GM12878 (cell line): ENCODE measurements around the gene SHPK.

Experiments used
- BACH1 ChIP-seq: fragments of 450-650 bp; IDR thresholded peaks from 2 replicates; pipeline ENCODE4 v1.6.1; 2017; ENCODE audit warnings: mild to moderate bottlenecking, borderline replicate concordance
- EP300 ChIP-seq, 2 experiments: fragments of 150-350 bp in 1 of 2; IDR thresholded peaks; 2 replicates each; pipeline ENCODE4 v1.6.1; 2011 to 2012; ENCODE audit warnings: low read depth in 2 of 2, low read length in 2 of 2, borderline replicate concordance in 1 of 2, improper control_type of control experiment in 1 of 2, inconsistent platforms in 1 of 2; ENCODE audit not compliant: control insufficient read depth in 1 of 2
- GABPA ChIP-seq: IDR thresholded peaks from 2 replicates; pipeline ENCODE4 v1.6.1; 2014; ENCODE audit warnings: antibody characterized with exemption, low read depth, mild to moderate bottlenecking, inconsistent platforms
- POLR2A ChIP-seq: IDR thresholded peaks from 2 replicates; pipeline ENCODE4 v1.6.1; 2011; ENCODE audit warnings: low read depth, mild to moderate bottlenecking, low read length
- RB1 ChIP-seq: fragments of 450-650 bp; formaldehyde crosslinking; IDR thresholded peaks from 2 replicates; pipeline ENCODE4 v1.6.1; 2017; ENCODE audit warnings: mild to moderate bottlenecking, borderline replicate concordance
- RFX5 ChIP-seq: IDR thresholded peaks from 2 replicates; pipeline ENCODE4 v1.6.1; 2011; ENCODE audit warnings: low read depth, low read length, improper control_type of control experiment
- TBL1XR1 ChIP-seq: IDR thresholded peaks from 2 replicates; pipeline ENCODE4 v1.6.1; 2012; ENCODE audit warnings: low read depth, low read length, improper control_type of control experiment
- USF1 ChIP-seq: IDR thresholded peaks from 2 replicates; pipeline ENCODE4 v1.6.1; 2011; ENCODE audit warnings: borderline replicate concordance, low read depth, mild to moderate bottlenecking, moderate library complexity, mixed read lengths, low read length; ENCODE audit not compliant: insufficient read depth; ENCODE audit errors: extremely low read length
- USF2 ChIP-seq: IDR thresholded peaks from 2 replicates; pipeline ENCODE4 v1.6.1; 2011; ENCODE audit warnings: low read depth, low read length, improper control_type of control experiment, borderline replicate concordance

GRCh38 chr17:3630781-3631180, 5.3 kb downstream of the SHPK start:
- TF ChIP-seq USF2 (no peak), POLR2A (no peak), BACH1 (no peak), USF1 (no peak), GABPA (no peak), TBL1XR1 (no peak), RFX5 (no peak), EP300 (IDR thresholded peaks at IDR 0.05; ENCODE audit: borderline replicate concordance in 1 of 2, control insufficient read depth in 1 of 2, low read depth in 2 of 2, low read length in 2 of 2) (no peak), RB1 (no peak)
